ENCODE measurements around the gene RNU1-4.
"Not testable (repeated sequence)": the region's sequence is repeated elsewhere in the genome, so short reads cannot be mapped to it uniquely, and the experiment has no call there.

The RNU1-4 gene

DNA sequence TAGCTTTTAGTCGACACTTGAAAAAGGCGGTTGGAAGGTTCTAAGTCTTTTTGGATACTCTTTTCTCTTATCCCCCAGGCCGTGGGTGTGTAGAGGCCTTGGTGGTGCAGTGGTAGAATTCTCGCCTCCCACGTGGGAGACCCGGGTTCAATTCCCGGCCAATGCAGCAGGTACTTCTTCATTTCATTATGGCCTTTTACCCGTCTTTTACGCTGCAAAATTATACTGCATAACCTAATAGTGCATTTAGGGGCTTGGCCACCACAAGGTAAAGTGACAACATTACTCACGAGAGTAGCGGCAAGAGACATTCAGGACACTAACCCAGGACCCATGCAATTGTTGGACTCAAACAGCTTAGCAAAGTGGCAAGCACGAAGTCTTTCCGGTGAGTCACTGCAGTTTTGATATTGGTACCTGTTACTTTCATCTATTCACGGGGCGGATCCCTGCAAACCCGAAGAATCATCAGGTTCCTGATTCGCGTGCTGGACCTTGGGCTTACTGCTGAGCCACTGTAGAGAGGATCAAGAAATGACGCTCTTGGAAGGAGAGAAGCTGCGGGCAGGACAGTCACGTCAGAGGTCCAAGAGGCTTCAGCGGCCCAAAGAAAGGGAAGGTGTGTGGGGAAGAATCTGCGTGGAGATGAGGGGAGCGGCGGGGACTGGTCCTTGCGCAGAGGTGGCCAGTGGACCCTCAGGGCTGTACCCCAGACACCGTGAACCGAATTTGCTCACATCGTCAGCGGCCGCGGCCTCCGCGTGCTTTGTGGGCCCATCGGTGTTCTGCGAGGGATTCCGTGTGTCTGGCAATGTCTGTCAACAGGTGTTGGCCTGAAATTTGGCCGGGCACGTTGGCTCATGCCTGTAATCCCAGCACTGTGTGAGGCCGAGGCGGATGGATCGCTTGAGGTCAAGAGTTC, 12.9 kb upstream of the RNU1-4 start:
- no peak overlapping the region for H3K9ac ChIP-seq (ENCODE audit: low read length)
- no peaks in the 10 kb centered on the region for H3K4me1 ChIP-seq (ENCODE audit: control insufficient read depth, insufficient read depth, low read length)
- no peaks in the 10 kb centered on the region for H3K27me3 ChIP-seq (ENCODE audit: control insufficient read depth, insufficient read depth, low read length)
- H3K27ac ChIP-seq (ENCODE audit: low read depth, low read length): no peak overlapping the region
- no peaks in the 10 kb centered on the region for H3K36me3 ChIP-seq (ENCODE audit: control insufficient read depth, insufficient read depth, low read length)
- no peak overlapping the region for H3K4me3 ChIP-seq (ENCODE audit: low read length)

DNA sequence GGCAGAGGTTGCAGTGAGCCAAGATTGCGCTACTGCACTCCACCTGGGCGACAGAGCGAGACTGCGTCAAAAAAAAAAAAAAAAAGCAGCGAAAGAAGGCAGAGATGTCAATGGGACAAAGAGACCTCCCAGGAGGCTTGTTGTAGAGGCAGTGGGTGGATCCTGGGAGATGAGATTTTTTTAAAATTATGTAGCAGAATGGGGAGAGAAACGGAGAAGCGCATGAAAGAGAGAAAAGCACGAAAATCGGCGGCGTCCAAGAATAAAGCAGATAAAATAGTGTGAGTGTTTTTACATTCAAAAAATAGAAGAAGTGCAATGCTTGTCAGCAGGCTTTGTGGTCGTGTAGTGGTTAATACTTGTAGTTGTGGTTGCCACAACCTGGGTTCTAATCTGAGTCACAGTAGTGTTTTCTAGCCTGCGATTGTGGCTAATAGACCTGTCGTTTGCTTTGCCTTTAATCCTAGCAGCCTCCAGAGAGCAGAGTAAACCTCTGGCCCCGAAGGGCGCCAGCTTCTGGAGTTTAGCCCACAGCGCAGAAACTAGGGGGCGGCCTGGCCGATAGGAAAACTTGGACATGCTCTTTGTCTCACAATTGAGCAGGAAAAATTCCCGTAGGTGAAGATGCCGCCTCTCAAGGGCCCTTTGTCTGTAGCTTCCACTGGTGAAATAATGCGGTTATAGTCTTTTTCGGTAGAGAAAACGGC, 11.9 kb upstream of the RNU1-4 start:
- not testable (repeated sequence) for H3K36me3 ChIP-seq (ENCODE audit: control insufficient read depth, insufficient read depth, low read length); H3K9ac ChIP-seq (ENCODE audit: low read length); H3K4me3 ChIP-seq (ENCODE audit: low read length); H3K27ac ChIP-seq (ENCODE audit: low read depth, low read length); H3K27me3 ChIP-seq (ENCODE audit: control insufficient read depth, insufficient read depth, low read length); H3K4me1 ChIP-seq (ENCODE audit: control insufficient read depth, insufficient read depth, low read length)

DNA sequence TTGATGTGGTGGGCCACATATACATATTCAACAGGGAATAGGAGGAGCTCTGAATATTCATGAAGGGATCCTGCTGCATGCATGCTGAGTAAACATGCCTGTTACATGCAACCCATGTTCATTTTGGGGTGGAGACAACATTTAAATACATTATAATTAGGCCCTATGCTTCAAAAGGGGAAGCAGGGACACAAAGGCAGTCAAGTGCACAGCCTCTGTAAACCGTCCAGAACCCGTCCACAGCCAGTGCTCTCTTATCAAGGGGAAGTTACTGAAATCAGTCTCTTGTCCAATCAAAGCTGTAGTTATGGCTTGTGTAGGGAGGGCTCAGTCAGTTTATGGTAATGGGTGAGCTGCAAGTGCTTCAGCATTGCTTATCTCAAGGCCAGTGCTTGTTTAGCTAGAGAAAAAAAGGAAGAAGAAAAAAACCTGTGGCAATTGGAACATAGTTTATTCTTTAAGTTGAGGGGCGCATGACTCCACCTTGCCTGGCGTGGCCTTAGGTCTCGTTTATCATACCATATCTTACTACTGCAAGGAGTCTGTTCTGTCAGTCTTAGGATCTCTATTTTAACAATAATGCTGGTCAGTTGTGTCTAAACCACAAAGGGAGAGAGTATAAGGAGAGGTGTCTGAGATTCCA, 7.9 kb upstream of the RNU1-4 start:
- not testable (repeated sequence) for H3K27ac ChIP-seq (ENCODE audit: low read depth, low read length); H3K4me3 ChIP-seq (ENCODE audit: low read length); H3K27me3 ChIP-seq (ENCODE audit: control insufficient read depth, insufficient read depth, low read length); H3K9ac ChIP-seq (ENCODE audit: low read length); H3K4me1 ChIP-seq (ENCODE audit: control insufficient read depth, insufficient read depth, low read length); H3K36me3 ChIP-seq (ENCODE audit: control insufficient read depth, insufficient read depth, low read length)

DNA sequence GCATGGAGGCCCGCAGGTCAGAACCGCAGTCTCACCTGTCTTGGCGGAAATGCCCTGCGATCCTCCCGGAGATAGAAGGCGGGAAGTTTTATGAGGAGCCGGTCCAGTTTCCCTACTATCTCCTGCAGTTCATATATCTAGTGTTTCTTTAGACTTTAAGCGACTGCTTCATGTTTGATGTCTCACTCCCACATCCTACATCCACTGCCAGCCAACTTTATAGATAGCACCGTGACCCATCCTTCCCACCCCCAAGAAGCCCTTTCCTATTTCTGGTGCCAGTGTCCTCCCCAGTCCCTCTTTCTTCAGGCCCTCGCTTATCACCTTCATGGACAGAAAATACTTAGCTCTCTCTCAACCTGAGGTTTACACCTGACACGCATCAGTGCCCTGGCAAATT, 914 bp downstream of the RNU1-4 start:
- not testable (repeated sequence) for H3K9ac ChIP-seq (ENCODE audit: low read length); H3K4me3 ChIP-seq (ENCODE audit: low read length); H3K27me3 ChIP-seq (ENCODE audit: control insufficient read depth, insufficient read depth, low read length); H3K4me1 ChIP-seq (ENCODE audit: control insufficient read depth, insufficient read depth, low read length); H3K27ac ChIP-seq (ENCODE audit: low read depth, low read length); H3K36me3 ChIP-seq (ENCODE audit: control insufficient read depth, insufficient read depth, low read length)

DNA sequence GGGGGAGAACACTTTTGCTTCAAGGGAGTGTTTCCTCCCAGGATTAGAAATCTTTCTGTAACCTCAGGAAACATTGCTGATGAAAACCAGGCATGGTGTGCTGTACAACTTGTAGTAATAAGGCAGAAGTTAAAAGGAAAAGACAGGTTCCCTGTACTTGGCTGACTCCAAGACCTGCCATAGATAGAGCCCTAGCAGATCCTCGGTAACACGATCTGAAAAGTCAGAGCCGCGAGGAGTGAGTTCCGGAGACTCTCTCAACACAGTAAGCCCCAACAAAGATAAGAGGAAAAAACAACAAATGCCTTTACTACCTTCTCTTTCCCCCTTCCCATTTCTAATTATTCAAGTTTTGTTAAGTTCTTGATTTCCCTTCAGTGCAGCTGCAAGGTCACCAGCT, 7.3 kb downstream of the RNU1-4 start:
- not testable (repeated sequence) for H3K27me3 ChIP-seq (ENCODE audit: control insufficient read depth, insufficient read depth, low read length); H3K27ac ChIP-seq (ENCODE audit: low read depth, low read length); H3K4me3 ChIP-seq (ENCODE audit: low read length); H3K9ac ChIP-seq (ENCODE audit: low read length); H3K4me1 ChIP-seq (ENCODE audit: control insufficient read depth, insufficient read depth, low read length); H3K36me3 ChIP-seq (ENCODE audit: control insufficient read depth, insufficient read depth, low read length)

DNA sequence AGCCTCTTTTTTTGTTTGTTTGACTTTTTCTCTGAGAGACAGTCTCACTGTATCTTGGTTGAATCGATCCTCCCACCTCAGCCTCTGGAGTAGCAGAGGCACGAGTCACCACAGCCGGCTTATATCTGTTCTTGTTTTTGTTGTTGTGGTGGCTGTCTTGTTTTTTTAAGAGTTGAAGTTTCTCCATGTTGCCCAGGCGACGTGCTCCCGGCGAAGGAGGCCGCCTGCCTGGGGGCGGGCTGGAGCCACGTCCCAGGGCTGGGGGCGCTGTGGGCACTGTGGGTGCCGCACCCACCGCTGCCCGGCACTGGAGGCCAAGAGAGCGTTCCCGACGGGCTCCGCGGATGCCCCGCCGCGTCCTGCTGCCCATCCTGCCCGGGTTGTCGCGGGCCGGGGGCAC, 8.4 kb downstream of the RNU1-4 start:
- not testable (repeated sequence) for H3K27ac ChIP-seq (ENCODE audit: low read depth, low read length); H3K4me3 ChIP-seq (ENCODE audit: low read length); H3K4me1 ChIP-seq (ENCODE audit: control insufficient read depth, insufficient read depth, low read length); H3K9ac ChIP-seq (ENCODE audit: low read length); H3K36me3 ChIP-seq (ENCODE audit: control insufficient read depth, insufficient read depth, low read length); H3K27me3 ChIP-seq (ENCODE audit: control insufficient read depth, insufficient read depth, low read length)

DNA sequence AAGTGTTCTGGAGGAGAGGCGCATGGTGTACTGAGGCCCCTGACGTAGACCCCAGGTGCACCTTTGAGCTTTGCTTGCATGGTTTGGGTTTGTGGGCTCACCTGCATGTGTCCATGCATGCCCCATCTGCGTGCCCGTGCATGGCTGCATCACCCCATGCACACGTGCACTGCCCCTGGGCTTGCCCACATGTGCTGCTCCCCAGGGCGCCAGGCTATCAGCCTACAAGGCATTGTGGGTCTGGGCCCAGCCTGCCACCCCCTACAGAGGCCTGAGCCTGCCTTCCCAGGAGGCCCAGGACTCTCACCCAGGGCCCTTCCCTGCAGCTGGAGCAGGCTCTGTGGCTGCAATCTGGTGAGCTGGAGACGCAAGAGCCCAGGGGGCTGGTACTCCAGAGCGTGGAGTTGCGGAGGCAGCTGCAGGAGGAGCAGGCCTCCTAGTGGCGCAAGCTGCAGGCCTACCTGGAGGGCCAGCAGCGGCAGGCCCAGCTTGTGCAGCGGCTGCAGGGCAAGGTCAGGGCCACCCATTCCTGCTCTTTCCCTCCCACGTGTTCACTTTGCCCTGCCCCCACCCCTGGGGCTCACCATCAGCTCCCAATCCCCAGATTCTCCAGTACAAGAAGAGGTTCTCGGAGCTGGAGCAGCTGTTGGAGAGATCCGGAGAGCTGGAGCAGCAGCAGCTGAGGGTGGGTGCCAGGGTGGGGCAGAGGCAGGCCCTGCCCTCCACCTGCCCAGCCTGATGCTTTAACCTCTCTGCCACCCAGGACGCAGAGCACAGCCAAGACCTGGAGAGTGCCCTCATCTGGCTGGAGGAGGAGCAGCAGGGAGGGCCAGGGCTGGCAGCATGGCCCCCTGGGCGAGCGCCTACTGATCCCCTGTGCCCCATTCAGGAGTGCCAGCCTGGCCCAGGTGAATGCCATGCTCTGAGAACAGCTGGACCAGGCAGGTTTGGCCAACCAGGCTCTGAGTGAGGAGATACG, 9.9 kb downstream of the RNU1-4 start:
- H3K27me3 ChIP-seq (ENCODE audit: control insufficient read depth, insufficient read depth, low read length); H3K4me3 ChIP-seq (ENCODE audit: low read length); H3K36me3 ChIP-seq (ENCODE audit: control insufficient read depth, insufficient read depth, low read length); H3K9ac ChIP-seq (ENCODE audit: low read length); H3K27ac ChIP-seq (ENCODE audit: low read depth, low read length); H3K4me1 ChIP-seq (ENCODE audit: control insufficient read depth, insufficient read depth, low read length): not testable (repeated sequence)

DNA sequence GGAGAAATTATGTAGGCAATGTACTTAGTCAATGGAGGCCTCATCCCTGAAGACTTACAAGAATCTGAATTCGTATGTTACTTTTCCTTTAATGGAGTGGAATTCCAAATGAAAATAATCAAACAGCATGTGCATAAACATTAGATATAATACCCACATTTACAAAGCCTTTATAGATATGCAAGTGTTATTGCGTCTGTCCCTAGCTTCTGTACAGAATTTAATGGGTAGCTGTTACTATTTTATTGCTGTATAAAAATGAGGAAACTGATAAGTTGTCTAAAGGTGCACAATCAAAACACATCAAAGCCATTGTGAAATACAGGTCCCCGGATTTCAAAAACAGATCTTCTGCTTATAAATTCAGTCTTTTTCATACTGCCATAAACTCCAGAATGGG, 12.5 kb downstream of the RNU1-4 start:
- not testable (repeated sequence) for H3K9ac ChIP-seq (ENCODE audit: low read length); H3K36me3 ChIP-seq (ENCODE audit: control insufficient read depth, insufficient read depth, low read length); H3K27me3 ChIP-seq (ENCODE audit: control insufficient read depth, insufficient read depth, low read length); H3K4me3 ChIP-seq (ENCODE audit: low read length); H3K27ac ChIP-seq (ENCODE audit: low read depth, low read length); H3K4me1 ChIP-seq (ENCODE audit: control insufficient read depth, insufficient read depth, low read length)

DNA sequence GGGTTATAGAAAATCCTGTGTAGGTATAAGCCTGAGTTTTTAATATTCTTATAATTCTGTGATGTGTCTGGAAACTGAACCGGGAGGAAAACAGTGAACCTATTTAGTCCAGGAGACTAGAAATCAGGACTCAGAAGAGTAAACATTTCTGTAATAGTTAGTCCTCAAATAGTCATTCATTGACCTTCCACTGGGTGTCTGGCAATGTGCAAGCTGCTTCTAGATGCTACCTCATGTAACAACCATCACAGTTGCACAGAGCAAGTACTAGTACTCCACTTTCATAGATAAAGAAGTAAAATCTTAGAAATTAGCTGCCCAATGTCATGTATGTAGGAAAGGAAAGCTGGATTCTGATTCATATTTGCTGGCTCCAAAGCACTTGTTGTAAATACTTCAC, 15.1 kb downstream of the RNU1-4 start:
- H3K27me3 ChIP-seq (ENCODE audit: control insufficient read depth, insufficient read depth, low read length); H3K4me3 ChIP-seq (ENCODE audit: low read length); H3K4me1 ChIP-seq (ENCODE audit: control insufficient read depth, insufficient read depth, low read length); H3K36me3 ChIP-seq (ENCODE audit: control insufficient read depth, insufficient read depth, low read length); H3K9ac ChIP-seq (ENCODE audit: low read length); H3K27ac ChIP-seq (ENCODE audit: low read depth, low read length): not testable (repeated sequence)

DNA sequence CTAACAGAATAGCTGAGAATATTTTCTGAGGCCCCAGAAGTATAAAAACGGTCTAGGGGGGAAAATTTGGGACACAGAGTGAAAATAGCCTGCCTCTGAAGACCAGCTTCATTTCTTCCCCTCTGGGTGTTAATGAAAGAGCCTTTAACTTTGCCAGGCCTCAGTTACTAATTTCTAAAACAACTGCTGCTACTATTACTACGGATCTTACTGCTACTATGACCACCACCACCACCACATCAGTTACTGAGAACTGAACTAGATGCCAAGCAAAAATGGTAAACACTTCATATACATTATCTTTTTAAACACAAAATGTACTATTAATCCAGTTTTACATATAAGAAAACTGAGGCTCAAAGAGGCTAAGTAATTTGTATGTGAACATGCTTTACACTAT, 15.6 kb downstream of the RNU1-4 start:
- not testable (repeated sequence) for H3K9ac ChIP-seq (ENCODE audit: low read length); H3K36me3 ChIP-seq (ENCODE audit: control insufficient read depth, insufficient read depth, low read length); H3K4me3 ChIP-seq (ENCODE audit: low read length); H3K27me3 ChIP-seq (ENCODE audit: control insufficient read depth, insufficient read depth, low read length); H3K27ac ChIP-seq (ENCODE audit: low read depth, low read length); H3K4me1 ChIP-seq (ENCODE audit: control insufficient read depth, insufficient read depth, low read length)

DNA sequence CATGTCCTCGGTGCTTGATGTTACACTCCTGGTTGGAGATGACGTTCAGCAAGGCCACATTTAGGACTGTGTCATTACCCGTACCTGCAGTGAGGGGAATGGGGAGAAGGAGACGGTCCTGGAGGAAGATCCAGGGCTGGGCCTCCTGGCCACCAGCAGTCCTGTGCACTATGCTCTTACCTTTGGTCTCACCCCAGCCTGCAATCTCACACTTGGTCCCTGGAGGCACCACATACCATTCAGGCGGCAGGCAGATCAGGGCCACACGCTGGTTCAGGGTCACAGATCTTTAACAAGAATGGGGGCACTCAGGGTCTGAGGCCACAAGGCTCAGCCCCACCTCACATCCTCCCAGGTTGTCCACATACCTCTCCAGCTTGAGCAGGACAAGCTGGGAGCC, 17.3 kb downstream of the RNU1-4 start:
- not testable (repeated sequence) for H3K4me3 ChIP-seq (ENCODE audit: low read length); H3K27me3 ChIP-seq (ENCODE audit: control insufficient read depth, insufficient read depth, low read length); H3K4me1 ChIP-seq (ENCODE audit: control insufficient read depth, insufficient read depth, low read length); H3K27ac ChIP-seq (ENCODE audit: low read depth, low read length); H3K36me3 ChIP-seq (ENCODE audit: control insufficient read depth, insufficient read depth, low read length); H3K9ac ChIP-seq (ENCODE audit: low read length)

DNA sequence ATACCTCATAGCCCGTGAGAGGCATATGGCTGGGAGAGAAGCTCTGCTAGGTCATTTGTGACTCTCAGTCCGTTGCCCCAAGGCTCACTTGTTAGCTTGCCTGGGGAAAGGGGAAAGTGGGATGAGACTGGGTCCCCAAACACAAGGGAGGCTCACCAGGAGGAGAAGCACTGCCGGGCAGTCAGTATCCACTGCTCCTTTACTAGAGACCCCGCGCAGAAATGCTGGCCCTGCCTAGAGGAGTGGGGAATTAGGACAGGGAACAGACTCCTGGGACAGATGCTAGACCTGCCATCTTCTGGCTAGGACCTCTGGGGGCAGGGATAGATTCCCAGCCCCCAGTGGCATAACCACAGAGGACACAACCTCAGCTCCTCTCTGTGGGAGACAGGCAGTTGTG, 17.7 kb downstream of the RNU1-4 start:
- not testable (repeated sequence) for H3K4me3 ChIP-seq (ENCODE audit: low read length)

More for the DNA sequence above, 17.7 kb downstream of the RNU1-4 start:
- H3K36me3 ChIP-seq (ENCODE audit: control insufficient read depth, insufficient read depth, low read length); H3K27ac ChIP-seq (ENCODE audit: low read depth, low read length); H3K4me1 ChIP-seq (ENCODE audit: control insufficient read depth, insufficient read depth, low read length); H3K9ac ChIP-seq (ENCODE audit: low read length); H3K27me3 ChIP-seq (ENCODE audit: control insufficient read depth, insufficient read depth, low read length): not testable (repeated sequence)
